Large intestine (tissue), 1 donor: ENCODE measurements around the gene CENPK. TPM values are rescaled to one million over a fixed set of nuclear protein-coding genes. Genes with fewer than 3 reads are reported as not detected.

Experiments
- polyA plus RNA-seq: library from polyadenylated mRNA; unstranded; fragments of 120-200 nt; gene quantifications from one replicate; pipeline ENCODE4 v1.2.1, GENCODE V29; 2013

CENPK gene
- polyA plus RNA-seq, 1 donor: 19.0 TPM

Other genes with a start within 250 kb of the CENPK start
- 2.3 TPM for gene ADAMTS6, start 81.2 kb downstream of the CENPK start, polyA plus RNA-seq
- gene PPWD1, start 128 bp upstream of the CENPK start, polyA plus RNA-seq: 72.7 TPM
- 13.4 TPM for gene TRIM23, start 61.2 kb upstream of the CENPK start, polyA plus RNA-seq
- 6.1 TPM for gene SHLD3, start 61.9 kb upstream of the CENPK start, polyA plus RNA-seq
- 22.4 TPM for gene TRAPPC13, start 61.9 kb upstream of the CENPK start, polyA plus RNA-seq
- 4.3 TPM for gene SGTB, start 158.9 kb upstream of the CENPK start, polyA plus RNA-seq
- 11.8 TPM for gene NLN, start 159.0 kb upstream of the CENPK start, polyA plus RNA-seq